Measurements from ENCODE around the gene LAMTOR4.
"Not testable (repeated sequence)": the region's sequence is repeated elsewhere in the genome, so short reads cannot be mapped to it uniquely, and the experiment has no call there.

The LAMTOR4 gene

DNA sequence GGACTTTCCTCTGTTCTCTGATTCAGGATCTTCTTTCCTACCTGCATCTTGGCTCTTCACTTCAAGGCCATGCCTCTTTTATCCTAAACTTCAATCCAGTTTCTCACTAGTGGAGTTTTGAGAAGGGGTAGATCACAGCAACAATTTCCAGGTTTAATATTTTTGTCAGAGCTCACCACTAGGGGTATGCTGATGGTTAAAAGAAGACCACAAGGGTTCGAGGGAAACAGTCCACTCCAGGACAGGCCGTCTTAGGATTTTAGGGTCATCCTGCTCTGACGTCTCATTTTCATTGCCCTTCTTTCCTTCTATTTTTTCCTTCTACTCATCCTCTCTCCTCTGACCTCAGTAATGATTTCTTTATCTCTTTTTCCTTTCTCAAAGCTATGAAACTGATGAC, 40.3 kb downstream of the LAMTOR4 start:
- H3K9ac ChIP-seq (ENCODE audit: low read length) = no peak overlapping the region
- no peaks in the 10 kb centered on the region for H3K9me3 ChIP-seq (ENCODE audit: insufficient read depth, low read length)
- H3K27me3 ChIP-seq (ENCODE audit: low read depth, low read length) = 0 out of 2 replicates have a peak, but pooled peaks cover 3% of the 10 kb centered on the region
- no peak for TF ChIP-seq EZH2phosphoT487 (IDR thresholded peaks at IDR 0.05; ENCODE audit: low read depth)
- TF ChIP-seq, protein P1, sequence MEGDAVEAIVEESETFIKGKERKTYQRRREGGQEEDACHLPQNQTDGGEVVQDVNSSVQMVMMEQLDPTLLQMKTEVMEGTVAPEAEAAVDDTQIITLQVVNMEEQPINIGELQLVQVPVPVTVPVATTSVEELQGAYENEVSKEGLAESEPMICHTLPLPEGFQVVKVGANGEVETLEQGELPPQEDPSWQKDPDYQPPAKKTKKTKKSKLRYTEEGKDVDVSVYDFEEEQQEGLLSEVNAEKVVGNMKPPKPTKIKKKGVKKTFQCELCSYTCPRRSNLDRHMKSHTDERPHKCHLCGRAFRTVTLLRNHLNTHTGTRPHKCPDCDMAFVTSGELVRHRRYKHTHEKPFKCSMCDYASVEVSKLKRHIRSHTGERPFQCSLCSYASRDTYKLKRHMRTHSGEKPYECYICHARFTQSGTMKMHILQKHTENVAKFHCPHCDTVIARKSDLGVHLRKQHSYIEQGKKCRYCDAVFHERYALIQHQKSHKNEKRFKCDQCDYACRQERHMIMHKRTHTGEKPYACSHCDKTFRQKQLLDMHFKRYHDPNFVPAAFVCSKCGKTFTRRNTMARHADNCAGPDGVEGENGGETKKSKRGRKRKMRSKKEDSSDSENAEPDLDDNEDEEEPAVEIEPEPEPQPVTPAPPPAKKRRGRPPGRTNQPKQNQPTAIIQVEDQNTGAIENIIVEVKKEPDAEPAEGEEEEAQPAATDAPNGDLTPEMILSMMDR (IDR thresholded peaks at IDR 0.05; ENCODE audit: low read depth, low read length) = peak; percentile 6; the same call in 1 of the 2 replicates
- no peak overlapping the region for H3K27ac ChIP-seq (ENCODE audit: low read length)
- no peak overlapping the region for H3K4me2 ChIP-seq (ENCODE audit: low read length)
- no peaks in the 10 kb centered on the region for H3K36me3 ChIP-seq (replicated peaks; ENCODE audit: low read depth, low read length)
- no peaks in the 10 kb centered on the region for H4K20me1 ChIP-seq (ENCODE audit: insufficient read depth, low read length)
- H3K79me2 ChIP-seq (ENCODE audit: low read length) = no peaks in the 10 kb centered on the region
- no peak overlapping the region for H2AFZ ChIP-seq (ENCODE audit: low read depth, low read length)
- no peak overlapping the region for H3K4me3 ChIP-seq (ENCODE audit: low read length)
- peaks cover 28% of the 10 kb centered on the region for H3K4me1 ChIP-seq (ENCODE audit: low read length)

DNA sequence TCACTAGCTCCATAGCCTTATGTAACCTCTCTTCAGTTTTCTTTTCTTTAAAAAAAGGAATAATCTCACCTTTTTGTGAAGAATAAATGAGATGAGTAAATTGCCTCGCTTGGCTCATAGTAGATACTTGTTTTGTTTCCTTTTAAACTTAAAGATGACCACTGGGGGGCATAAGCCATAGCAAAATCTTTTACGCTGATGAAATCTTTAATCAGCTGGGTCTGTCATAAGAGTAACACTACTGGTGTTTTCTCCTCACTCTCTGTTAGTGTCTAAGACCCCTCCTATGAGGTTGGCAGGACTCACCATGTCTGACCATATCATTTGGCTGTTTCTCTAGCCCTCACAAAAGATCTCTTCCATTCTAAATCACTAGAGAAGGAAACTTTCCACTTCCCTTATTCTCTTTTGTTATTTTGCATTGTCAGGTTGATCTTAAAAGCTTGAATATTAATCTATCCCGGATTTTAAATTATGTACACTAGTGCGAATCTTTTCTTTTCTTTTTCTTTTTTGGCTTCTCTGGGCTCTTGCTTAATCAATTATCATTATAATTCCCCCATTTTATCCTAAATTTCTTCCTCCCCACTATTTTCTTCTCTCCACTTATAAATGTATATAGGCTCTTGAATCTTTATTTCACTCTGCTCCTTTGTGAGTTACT, 41.5 kb downstream of the LAMTOR4 start:
- Histone ChIP-seq H3K4me2 (ENCODE audit: low read length) (peak overlapping the region; percentile 47), H3K36me3 (replicated peaks; ENCODE audit: low read depth, low read length) (no peaks in the 10 kb centered on the region), H3K9me3 (ENCODE audit: insufficient read depth, low read length) (no peaks in the 10 kb centered on the region), H3K9ac (ENCODE audit: low read length) (no peak overlapping the region), H3K4me3 (ENCODE audit: low read length) (no peak overlapping the region), H3K79me2 (ENCODE audit: low read length) (no peaks in the 10 kb centered on the region), H3K27ac (ENCODE audit: low read length) (no peak overlapping the region), H2AFZ (ENCODE audit: low read depth, low read length) (no peak overlapping the region), H3K27me3 (ENCODE audit: low read depth, low read length) (0 out of 2 replicates have a peak, but pooled peaks cover 3% of the 10 kb centered on the region), H4K20me1 (ENCODE audit: insufficient read depth, low read length) (no peaks in the 10 kb centered on the region), H3K4me1 (ENCODE audit: low read length) (peaks cover 39% of the 10 kb centered on the region)
- no peak for TF ChIP-seq EZH2phosphoT487 (IDR thresholded peaks at IDR 0.05; ENCODE audit: low read depth)
- TF ChIP-seq, protein P1 (IDR thresholded peaks at IDR 0.05; ENCODE audit: low read depth, low read length) = peak; percentile 67

DNA sequence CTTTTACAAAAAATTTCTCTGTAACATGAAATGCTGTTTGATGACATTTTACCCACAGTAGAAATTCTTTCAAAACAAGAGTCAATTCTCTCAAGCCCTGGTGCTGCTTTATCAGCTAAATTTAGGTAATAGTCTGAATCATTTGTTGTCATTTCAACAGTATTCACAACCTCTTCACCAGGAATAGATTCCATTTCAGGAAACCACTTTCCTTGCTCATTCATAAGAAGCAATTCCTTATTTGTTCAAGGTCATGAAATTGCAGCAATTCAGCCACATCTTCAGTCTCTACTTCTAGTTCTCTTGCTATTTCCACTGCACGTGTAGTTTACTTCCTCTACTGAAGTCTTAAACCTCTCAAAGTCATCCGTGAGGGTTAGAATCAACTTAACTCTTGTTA, 43.1 kb downstream of the LAMTOR4 start:
- H4K20me1 ChIP-seq (ENCODE audit: insufficient read depth, low read length) = no peaks in the 10 kb centered on the region
- H3K27ac ChIP-seq (ENCODE audit: low read length) = no peak overlapping the region
- no peaks in the 10 kb centered on the region for H3K9me3 ChIP-seq (ENCODE audit: insufficient read depth, low read length)
- peaks cover 52% of the 10 kb centered on the region for H3K4me1 ChIP-seq (ENCODE audit: low read length)
- peak overlapping the region; percentile 87 for H2AFZ ChIP-seq (ENCODE audit: low read depth, low read length)
- no peaks in the 10 kb centered on the region for H3K36me3 ChIP-seq (replicated peaks; ENCODE audit: low read depth, low read length)
- peak overlapping the region; percentile 16; the same call in 1 of the 2 replicates for H3K4me2 ChIP-seq (ENCODE audit: low read length)
- H3K9ac ChIP-seq (ENCODE audit: low read length) = no peak overlapping the region
- H3K27me3 ChIP-seq (ENCODE audit: low read depth, low read length) = 0 out of 2 replicates have a peak, but pooled peaks cover 3% of the 10 kb centered on the region
- no peak for TF ChIP-seq EZH2phosphoT487 (IDR thresholded peaks at IDR 0.05; ENCODE audit: low read depth)
- TF ChIP-seq, protein P1 (IDR thresholded peaks at IDR 0.05; ENCODE audit: low read depth, low read length) = no peak
- no peaks in the 10 kb centered on the region for H3K79me2 ChIP-seq (ENCODE audit: low read length)
- H3K4me3 ChIP-seq (ENCODE audit: low read length) = no peak overlapping the region

- not testable (repeated sequence) for H3K27ac ChIP-seq (ENCODE audit: low read length); H3K4me2 ChIP-seq (ENCODE audit: low read length); H3K79me2 ChIP-seq (ENCODE audit: low read length); H3K9ac ChIP-seq (ENCODE audit: low read length); H4K20me1 ChIP-seq (ENCODE audit: insufficient read depth, low read length); H3K4me3 ChIP-seq (ENCODE audit: low read length); H3K27me3 ChIP-seq (ENCODE audit: low read depth, low read length); H3K9me3 ChIP-seq (ENCODE audit: insufficient read depth, low read length); H3K36me3 ChIP-seq (replicated peaks; ENCODE audit: low read depth, low read length)
- peak overlapping the region; percentile 87 for H2AFZ ChIP-seq (ENCODE audit: low read depth, low read length)
- peaks cover 52% of the 10 kb centered on the region for H3K4me1 ChIP-seq (ENCODE audit: low read length)
These were observed 43.7 kb downstream of the LAMTOR4 start for GRCh38 chr7:100192281-100192862.

Measured in OCI-LY3 (cell line).